HK-2 (cell line): ENCODE measurements around the gene RNF11.

ENCODE experiments used
- DNase-seq: peaks from one replicate; pipeline ENCODE4 v3.0.0-alpha.2; 2018; ENCODE audit not compliant: unreplicated experiment

Gene RNF11

DNA sequence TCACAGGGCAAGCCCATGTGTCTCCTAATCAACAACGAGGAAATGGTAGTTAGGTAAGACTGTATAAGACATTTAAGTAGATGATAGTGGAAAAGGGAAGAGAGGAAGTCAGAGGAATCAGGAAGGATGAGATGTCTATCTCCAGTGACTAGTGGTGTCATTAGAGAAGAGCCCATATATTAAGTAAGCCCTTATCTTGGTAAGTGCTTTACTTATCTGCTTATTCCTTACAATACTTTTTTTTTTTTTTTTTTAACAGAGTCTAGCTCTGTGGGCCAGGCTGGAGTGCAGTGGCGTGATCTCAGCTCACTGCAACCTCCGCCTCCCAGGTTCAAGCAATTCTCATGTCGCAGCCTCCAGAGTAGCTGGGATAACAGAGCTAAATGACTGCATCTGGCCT is 29.5 kb downstream of the RNF11 start:
- DNase-seq = no peak

DNA sequence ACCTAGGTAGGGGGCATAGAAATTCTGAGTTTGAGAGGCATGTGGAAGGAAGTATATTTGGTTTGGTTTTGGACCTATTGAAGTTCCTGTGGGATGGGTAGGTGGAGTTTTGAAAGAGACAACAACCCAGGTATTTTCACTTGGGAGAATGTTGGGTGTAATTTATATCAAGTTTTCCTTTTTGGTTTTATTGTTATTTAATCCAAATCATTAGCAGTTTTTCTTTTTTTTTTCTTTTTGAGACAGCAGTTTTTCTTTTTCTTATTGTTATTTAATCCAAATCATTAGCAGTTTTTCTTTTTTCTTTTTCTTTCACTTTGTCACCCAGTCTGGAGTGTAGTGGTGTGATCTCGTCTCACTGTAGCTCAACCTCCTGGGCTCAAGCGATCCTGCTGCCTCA is 30.1 kb downstream of the RNF11 start:
- no peak for DNase-seq

DNA sequence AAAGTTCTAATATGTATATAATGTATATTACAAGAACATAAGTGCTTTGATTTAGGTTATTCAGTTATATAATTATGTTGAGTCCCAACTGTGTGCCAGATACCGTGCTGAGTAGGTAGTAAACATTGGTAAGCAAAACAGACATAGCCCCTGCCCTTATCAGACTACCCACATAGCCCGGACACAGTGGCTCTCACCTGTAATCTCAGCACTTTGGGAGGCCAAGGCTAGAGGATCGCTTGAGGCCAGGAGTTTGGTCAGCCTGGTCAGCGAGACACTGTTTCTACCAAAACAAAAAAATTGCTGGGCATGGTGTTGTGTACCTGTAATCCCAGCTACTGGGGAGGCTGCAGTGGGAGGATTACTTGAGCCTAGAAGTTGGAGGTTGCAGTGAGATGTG is 30.7 kb downstream of the RNF11 start:
- no peak for DNase-seq

DNA sequence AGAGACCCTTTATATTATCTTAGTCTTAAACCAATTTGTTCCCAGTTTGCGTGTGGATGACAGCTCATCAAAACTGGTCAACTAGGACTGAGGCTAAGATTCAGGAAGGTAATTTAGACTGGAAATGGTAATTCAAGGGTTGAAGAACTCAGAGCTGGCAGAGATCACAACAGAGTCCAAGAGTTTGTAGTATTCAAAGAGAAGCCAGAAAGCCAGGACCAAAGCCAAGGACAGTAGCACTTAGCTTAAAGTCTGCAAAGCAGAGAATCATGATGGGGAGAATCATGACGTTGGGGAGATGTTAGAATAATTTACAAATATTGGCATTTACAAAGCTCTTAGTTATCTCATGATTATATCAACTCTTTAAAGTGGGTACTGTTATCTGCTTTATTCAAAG is 32.6 kb downstream of the RNF11 start:
- DNase-seq = no peak

DNA sequence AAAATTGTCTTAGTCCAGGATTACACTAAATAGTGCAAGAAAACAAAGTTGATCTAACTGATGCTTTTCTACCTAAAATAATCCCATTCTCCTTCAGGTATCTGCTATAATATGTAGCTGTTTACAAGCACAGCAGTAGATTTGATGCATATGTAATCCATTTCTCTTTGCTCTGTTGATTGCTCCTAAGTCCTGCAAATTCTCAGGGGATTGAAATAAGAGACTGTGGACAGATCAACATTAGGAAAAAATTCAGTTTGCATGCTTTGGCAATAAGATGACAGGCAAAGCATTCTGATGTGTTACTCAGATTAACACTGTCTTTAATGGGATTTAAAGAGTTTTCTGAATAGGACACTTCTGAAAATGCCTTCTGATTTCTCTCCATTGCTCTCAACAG is 34.7 kb downstream of the RNF11 start:
- DNase-seq = no peak

DNA sequence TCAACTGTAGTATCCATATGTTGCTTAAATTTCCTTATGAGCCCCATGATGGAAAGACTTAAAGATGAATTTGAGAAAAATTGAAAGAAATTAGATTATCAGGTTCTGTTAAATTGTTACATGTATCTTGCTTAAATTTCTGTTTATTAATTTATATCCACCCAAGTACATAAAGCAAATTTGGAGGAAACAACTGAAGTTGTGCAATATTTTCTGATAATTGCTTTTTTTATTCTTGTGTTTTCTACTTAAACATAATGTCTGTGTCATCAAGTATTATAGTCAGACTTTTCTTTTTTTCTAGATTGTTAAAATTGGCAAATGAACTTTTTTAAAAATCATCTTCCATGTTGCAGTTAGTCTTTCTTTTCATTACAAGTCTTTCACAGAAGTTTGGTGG is 36.8 kb downstream of the RNF11 start:
- DNase-seq = no peak

DNA sequence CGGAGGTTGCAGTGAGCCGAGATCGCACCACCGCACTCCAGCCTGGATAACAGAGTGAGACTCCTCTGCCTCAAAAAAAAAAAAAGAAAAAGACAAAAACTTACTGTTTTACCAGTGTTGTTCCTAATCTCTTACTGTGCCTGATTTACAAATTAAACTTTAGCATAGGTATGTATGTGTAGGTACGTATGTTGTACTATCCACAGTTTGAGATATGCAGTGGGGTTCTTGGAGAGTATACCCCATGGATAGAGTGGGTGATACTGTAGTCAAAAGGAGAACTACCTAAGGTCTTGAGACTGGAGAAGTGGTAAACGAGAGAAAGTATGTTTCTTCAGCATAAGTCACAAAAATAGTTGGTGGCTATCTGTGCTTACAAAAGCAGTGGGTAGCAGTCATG is 38.6 kb downstream of the RNF11 start:
- DNase-seq = no peak

DNA sequence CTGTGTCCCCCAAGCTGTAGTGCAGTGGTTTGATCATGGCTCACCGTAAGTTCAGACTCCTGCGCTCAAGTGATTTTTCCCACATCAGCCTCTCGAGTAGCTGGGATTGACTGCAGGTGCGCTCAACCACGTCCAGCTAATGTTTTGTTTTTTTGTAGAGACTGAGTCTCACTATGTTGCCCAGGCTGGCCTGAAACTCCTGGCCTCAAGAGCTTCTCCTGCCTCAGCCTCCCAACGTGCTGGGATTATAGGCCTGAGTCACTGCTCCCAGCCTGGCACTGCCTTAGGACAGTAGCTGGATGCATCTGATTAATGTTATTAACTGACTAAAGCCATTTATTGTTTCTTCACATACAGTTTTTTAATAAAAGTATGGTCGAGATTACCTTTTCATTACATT is 40.2 kb downstream of the RNF11 start:
- DNase-seq = no peak

DNA sequence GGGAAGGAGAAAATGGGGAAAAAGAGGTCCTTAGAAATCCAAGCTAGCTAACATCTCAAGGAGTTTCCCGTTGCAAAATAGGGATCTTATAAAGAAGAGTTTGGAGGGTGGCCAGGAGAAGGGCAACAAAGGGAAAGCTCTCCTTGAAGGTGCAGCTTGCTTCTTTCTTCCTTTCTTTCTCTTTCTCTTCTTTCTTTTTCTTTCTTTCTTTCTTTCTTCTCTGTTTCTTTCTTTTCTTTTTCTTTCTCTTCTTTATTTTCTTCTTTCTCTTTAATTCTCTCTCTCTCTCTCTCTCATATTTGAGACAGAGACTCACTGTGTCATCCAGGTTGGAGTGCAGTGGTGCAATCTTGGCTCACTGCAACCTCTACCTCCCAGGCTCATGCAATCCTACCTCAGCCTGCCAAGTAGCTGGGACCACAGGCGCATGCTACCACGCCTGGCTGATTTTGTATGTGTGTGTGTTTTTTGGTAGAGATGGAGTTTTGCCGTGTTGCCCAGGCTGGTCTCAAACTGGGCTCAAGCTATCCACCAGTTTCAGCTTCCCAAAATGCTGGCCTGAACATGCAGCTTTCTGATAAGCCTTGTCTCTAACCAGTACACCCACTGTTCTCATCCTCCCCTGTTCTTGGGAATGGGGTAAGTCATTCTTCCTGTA is 44.4 kb downstream of the RNF11 start:
- DNase-seq = no peak

DNA sequence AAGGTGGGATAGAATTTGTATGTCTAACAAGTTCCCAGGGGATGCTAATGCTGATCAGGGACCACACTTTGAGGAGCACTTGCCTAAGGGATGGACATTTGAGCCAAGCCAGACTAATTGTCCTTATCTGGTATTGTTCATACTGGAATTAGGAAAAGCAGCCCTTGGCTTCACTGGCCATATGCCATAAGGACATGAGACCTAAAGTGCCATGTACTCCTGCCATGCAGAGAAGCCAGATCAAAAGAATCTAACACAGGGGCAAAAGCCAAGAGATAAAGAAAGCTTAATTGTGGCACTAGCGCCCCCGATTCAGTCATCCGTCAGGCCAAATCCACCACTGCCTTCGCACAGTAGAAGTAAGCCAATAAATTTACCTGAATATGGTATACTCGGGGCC is 45.7 kb downstream of the RNF11 start:
- DNase-seq = no peak

DNA sequence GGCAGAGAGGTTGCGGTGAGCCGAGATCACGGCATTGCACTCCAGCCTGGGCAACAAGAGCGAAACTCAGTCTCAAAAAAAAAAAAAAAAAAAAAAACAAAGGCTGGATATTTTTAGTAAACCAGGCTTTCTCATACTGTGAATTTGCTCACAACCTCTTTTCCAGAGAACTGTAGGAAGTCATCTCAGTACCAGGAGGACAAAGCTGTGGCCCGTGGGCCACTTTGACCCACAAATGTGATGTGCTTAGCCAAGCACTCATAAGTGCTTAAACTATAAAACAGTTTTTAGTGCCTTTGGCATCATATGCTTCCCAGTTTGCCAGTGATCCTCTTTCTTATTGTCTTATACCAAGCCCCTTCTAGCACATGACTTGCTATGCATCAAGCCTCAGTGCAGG is 46.5 kb downstream of the RNF11 start:
- no peak for DNase-seq

DNA sequence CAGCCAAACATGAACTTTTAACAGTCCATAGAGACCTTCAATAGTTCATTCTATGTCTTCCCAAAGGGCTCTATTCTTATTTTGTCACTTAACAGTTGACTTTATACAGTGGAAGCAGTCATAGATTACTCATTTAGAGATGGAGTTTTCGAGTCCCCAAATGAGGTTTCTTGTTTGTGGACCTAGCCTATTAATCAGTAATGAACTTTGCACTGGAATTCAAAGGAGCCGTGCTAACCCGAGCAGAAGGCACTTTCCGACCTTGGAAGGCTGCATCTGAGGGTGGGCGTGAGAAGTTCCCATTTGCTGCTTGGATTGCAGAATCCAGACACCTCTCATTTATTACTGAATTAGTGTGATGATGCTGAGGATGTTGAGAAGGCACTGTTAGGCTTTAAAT is 47.9 kb downstream of the RNF11 start:
- no peak for DNase-seq

DNA sequence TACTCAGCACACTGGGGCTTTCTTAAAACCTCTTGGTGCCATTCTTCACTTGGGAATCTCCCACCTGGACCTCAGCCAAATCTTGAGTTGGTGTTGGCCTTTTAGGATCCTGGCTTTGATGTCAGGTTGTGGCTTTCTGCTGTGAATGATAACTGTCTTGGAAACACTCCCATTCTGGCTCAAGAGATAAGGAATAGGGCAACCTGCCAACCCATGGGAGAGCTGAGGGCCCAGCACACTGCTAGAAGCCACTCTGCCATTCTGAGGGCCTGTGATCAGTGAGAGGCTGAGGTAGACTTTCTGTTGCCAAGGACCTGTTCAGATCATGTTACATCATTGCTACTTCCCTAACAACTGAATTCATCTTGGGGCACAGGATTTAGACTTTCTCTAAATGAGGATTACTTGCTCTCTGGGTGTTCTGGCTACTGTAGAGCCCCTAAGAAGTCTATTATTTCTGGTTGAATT is 48.4 kb downstream of the RNF11 start:
- DNase-seq = no peak

DNA sequence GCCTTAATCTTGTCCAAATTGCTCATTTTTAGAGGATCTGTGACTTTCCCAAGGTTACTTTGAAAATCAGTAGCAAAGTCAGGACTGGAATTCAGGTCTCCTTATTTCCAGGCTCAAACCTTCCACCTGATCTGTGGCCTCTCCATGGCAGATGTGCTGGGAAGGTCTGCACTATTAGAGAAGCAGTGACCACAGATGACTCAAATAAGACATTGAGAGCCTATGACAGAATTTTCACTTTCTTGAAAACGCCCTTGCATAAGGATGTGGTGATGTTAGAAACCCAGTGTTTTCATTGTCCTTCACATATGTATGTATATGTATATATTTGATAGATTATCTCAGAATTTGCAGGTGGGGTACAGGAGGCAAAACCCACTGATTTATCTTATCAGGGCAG is 49.0 kb downstream of the RNF11 start:
- no peak for DNase-seq

DNA sequence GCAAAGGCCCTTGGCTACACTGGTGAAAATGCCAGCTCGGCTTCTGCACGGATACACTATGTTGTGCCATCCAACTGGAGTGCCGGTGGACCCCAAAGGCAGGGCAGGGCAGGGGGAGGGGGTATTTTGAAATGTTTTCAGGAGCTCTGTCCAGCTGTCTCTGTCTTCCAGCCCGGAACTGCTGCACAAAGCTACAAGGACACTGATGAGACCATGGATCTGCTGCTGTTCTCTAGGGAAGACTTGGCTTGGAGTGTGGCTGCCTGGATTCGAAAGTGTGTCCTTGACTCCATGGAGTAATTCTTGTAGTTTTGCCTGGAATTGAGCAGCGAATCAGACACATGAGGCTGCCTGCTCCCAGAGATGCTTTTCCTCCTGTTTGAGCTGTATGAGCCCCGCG is 51.9 kb downstream of the RNF11 start:
- DNase-seq = no peak

DNA sequence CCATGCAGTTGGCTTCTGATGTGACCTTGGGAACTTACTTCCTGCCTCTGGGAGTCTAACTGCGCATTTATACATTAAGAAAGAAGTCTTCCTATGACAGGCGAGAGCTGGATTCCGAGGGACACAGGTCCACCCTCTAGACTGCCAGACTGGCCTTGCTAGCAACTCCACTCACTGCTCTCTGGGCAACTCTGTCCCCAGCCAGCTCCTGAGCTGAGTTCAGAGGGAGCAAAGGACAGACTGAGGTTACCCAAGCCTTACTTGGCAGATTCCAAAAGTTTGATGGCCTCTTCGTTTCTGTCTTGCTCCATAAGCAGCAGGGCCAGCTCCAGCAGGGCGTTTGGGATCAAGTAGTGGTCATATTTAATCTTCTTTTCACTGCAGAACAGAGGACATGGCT is 52.5 kb downstream of the RNF11 start:
- no peak for DNase-seq

DNA sequence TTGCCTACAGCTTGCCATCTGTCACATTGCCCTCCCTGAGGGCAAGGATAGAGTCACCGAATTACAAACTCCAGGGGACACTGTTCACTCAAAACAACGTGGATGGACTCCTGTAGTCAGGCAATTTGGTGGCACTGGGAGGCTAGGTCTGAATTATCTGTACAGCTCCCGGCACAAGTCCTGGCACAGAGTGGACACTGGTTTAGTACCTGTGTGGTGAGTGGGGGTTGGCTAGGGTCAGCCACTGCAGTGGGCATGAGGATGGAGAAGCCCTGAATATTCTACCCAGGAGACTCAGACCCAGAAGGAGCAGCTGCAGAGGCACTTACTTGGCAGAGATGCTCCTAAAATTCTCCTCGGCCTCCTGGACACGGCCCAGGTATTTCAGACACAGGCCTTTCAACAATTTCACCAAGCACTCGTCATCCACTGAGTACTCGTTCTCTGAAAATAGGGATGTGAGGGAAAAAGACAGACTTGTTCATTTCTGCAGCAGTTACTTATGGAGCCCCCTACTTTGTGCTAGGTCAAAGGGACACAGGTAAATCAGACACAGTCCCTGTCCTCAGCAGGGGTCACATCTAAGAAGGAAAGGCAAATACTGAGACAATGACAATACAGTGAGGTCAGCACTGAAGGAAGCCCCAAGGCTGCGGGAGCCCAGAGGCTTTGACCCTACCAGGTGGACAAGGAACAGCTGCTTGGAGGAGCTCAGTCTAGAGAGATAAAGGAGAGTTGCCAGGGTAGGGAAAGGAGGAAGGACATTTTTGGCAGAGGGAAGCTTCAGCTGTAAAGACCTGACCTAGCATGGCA is 53.8 kb downstream of the RNF11 start:
- no peak for DNase-seq

DNA sequence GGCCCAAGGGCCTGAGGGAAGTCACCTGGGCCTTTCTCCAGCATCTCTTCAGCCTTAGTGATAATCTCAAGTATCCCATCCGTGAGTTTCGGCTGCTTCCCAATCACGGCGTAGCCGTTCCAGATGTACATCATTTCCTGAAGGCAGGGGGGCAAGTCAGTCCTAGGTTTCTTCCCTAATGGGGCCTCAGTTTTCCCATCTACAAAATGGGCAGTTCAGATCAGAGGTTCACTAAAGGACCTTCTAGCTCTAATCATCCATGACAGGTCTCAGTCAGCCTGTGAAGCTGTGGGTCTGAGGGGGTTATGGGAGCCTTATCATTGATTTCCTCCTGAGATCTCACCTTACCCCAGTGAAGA is 54.4 kb downstream of the RNF11 start:
- no peak for DNase-seq

DNA sequence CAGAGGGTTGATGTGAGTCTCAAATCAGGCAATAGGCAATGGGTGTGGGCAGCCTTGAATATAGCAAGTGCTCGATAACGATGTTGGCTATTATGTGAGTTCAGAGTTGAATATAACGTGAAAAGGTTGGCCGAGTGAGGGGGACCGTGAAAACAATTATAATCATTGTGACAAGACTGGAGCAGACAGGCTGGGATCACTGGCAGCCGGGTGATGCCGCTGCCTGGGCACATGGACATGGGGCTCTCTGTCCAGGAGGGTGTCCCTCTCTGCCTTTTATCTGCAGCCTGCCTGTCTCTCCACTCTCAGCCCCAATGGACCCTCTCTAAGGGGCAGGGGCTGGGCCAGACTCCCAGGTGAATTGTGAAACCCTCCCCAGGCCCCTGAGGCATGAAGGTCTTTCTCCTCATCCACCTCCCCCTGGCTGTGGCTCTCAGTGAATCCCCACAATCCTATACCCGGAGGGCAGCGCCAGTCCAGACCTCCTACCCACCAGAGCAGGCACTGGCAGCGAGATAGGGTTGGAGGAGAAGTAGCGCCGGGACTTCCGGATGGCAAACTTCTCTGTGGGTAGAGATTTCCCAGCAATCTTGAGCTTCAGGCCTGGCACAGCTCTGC is 57.9 kb downstream of the RNF11 start:
- no peak for DNase-seq

DNA sequence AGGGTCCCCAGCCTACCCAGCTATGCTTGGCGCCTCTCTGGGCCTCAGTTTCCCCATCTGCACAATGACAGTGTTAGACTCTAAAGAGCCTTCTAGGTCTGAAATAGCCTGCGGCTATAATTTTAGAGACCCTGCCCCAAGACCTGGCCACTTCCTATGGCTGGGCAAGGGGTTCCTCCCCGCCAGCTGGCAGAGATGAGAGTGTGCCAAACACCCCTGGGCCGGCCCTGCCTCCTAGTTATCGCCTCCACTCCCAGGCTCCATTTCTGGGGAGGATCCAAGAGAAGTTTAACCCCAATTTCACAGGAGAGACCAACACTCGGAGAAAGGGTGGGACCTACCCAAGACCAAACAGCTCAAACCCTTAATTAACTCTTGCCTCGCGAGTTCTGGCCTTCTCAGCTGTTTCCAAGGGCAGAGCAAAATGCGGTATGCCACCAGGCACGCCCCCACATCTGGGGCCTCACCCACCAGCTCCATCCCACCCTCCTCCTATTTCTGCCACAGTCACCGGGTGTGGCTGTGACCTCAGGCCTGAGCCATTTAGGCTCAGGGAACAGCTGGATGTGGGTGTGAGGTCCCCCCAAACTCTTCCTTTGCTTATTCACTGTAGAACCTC is 58.6 kb downstream of the RNF11 start:
- DNase-seq = no peak

DNA sequence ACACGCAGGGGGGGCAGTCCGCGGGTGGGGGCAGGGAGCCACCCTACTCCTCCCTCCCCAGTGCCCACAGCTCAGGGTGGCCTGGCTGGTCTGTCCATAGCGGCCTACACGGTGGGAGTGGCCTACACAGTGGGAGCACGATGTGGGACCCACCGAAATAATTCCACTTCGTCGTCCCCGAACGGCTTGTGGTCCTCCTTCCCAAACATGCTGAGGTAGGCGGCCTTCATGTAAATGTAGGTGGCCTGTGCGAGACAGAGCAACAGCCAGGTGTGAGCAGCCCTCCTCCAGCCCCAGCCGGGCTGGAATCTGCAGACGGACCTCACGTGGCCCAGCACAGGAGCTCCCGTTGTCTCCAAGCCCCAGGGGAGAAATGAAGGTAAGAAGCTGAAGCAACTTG is 59.9 kb downstream of the RNF11 start:
- DNase-seq = no peak

DNA sequence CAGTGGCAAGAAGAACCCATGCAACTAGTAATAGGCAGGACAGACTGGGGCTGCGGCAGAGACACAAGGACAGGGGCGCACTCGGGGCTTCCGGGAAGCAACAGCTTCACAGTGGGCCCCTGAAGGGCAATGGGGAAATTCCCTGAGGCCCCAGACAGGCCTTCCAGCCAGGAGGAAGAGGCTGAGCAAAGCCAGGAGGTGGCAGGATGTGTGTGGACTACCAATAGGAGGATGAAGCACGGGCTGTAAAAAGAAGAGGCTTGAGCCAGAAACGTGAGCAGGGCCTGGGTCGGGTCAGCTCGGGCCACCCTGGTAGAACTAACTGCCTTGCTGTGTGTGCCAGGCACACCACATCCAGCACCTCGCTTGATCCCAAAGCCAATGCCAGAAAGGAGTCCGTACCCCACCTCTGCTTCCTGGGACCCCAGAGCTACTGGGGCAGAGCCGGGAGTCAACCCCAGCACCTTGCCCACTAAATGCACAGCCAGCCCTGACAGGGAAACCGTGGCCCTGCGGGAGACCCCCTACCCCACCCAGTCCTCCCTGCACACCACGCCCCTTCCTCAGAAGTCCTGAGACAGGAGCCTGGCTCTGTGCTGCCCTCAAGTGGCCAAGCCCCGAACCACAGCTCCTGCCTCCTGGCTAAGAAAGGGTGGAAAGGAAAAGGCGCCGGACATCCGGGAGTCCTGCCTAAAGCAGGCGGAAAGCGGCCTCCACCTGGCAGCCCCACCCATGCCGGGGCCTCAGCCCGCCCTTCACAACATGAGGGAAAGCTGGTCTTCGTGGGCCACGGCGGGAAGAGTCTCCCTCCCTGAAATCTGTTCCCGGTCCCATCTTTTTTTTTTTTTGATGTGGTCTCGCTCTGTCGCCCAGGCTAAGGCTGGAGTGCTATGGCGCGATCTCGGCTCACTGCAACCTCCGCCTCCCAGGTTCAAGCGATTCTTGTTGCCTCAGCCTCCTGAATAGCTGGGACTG is 60.6 kb downstream of the RNF11 start:
- peak; percentile 91 for DNase-seq
